HuH-7 (cell line): Measurements from ENCODE around the gene DNAJC17.
A peak's percentile ranks its signal among the peaks of the same experiment; 100 is the strongest.

Experiments used
- DNase-seq: peaks from one replicate; pipeline ENCODE4 v3.0.0; 2011; ENCODE audit warnings: low spot score

The DNAJC17 gene

GRCh38 chr15:40766906-40767837 is 40.1 kb downstream of the DNAJC17 start:
- no peak for DNase-seq

DNA sequence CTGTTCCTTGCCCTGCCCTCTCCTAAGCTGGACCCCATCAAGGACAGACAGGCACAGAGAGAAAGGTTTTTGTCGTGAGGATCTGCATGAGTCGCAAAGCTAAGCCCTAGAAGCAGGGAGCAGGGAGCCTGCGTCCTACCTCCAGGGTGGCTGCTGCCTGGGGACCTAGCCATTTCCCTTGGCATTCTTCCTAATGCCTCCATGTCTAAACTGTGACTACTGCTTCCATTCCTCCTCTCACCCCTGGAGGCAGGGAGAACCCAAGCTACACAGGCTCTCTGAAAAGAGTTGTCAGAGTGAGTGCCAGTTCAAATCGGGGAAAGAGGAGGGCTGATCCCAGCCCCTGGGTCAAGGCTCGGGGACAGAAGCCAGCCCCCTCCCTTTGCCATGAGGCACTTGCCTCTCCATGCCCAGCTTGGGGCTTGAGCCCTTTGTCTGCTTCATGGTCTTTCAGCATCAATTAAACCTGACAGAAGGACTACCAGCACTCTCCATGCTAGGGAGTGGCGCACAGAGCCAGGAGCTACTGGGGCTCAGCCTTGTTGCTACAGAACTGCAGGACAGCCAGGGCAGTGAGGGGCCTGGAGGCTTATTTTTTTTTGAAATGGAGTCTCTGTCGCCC is 41.0 kb downstream of the DNAJC17 start:
- DNase-seq: no peak

GRCh38 chr15:40764629-40765103 is 42.6 kb downstream of the DNAJC17 start:
- no peak for DNase-seq

- peak; percentile 85 for DNase-seq
Observed at GRCh38 chr15:40763801-40764628, 43.3 kb downstream of the DNAJC17 start, which contains the start of gene GCHFR. Gene GCHFR (plus strand): TSS chr15:40764068. CDS start chr15:40764181, 113 bp downstream.

- DNase-seq: peak; percentile 88
Observed at GRCh38 chr15:40762919-40763800, 44.1 kb downstream of the DNAJC17 start.

DNA sequence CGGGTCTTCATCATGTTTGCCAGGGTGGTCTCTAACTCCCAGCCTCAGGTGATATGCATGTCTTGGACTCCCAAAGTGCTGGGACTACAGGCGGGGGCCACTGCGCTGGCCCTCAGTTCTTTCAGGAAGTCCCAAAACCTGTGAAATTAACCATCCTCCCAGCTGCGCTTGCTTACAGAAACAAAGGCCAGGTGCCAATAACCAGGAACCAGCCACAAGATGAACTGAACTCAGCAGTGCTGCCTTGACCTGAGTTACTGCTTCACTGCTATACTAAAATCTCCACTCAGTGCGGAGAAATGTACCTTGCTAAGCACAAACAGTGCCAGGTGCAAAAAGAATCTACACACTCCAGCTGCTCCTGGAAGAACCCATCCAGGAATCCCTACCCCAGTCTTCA is 47.3 kb downstream of the DNAJC17 start:
- DNase-seq: no peak

DNA sequence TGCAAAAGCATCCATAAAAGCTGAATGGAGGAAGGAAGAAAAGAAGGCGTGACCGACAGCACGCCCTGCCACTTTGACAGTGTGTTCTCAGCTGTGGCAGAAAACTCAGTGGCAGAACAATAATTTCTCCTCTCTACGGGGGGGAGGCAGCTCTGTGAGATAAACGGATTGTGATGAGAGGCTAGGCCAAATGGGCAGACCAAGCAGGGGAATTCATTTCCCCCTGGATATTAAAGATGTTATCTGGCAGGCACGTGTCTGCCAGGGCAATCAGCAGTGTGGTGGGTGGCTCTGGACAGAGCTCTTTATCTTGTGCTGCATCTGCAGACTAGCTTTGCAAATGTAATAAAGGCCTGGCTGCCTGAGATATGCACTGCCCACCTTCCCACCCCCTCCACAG is 50.3 kb downstream of the DNAJC17 start:
- DNase-seq: no peak

DNA sequence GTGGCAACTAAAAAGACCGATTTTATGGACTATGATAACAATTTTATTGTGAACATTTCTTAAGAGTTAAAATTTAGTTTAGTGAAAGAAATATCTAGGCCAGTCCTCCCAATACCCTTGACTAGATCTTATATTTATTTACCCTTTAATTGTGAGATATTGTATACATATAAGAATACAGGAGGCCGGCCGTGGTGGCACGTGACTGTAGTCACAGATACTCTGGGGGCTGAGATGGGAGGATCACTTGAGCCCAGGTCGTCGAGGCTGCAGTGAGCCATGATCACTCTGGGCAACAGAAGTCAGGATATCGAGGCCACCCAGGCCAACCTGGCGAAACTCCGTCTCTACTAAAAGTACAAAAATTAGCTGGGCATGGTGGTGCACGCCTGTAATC is 51.5 kb downstream of the DNAJC17 start:
- DNase-seq: no peak

GRCh38 chr15:40754883-40755811 is 52.1 kb downstream of the DNAJC17 start, which contains the start of gene RMDN3:
Gene RMDN3 (minus strand): TSS chr15:40755254. CDS start chr15:40754783, 471 bp downstream.
- DNase-seq: peak; percentile 75

- DNase-seq: no peak
Observed at GRCh38 chr15:40754574-40754882, 52.7 kb downstream of the DNAJC17 start.

DNA sequence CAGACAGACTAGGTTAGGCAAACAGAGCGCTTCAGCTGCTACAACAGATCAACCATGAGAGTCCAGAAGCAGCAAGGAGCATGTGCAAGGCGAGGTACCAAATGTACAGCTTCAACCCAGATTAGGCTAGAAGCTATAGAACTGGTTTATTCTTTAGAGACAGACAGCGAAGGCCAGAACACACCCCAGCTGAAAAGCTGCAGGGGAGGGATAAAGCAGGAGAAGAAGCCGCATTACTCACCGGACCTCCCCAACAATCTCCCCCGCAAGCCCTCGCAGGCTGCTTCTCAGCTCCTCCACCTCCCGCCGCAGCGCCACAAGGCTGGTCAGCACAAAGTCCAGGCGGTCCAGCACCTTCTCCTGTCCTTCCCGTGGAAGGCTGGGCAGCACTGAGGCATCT is 55.5 kb downstream of the DNAJC17 start:
- no peak for DNase-seq

- DNase-seq: no peak
Observed at GRCh38 chr15:40750885-40751284, 56.4 kb downstream of the DNAJC17 start.

DNA sequence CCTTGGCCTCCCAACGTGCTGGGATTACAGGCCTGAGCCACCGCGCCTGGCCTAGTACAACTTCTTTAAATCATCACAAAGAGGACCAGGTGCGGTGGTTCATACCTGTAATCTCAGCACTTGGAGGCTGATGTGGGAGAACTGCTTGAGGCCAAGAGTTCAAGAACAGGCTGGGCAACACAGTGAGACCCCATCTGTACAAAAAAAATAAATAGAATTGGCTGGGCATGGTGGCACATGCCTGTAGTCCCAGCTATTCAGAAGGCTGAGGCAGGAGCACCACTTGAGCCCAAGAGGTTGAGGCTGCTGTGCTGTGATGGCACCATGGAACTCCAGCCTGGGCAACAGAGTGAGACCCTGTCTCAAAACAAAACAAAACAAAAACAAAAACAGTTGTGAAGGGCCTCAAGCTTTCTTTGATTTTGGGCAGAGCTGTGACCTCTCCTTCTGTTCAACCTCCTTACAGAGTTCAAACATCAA is 58.1 kb downstream of the DNAJC17 start:
- no peak for DNase-seq

- DNase-seq: no peak
Observed at GRCh38 chr15:40747685-40748631, 59.3 kb downstream of the DNAJC17 start.

GRCh38 chr15:40746916-40747418 is 60.3 kb downstream of the DNAJC17 start:
- no peak for DNase-seq

- DNase-seq: no peak
Observed at GRCh38 chr15:40744815-40745152, 62.5 kb downstream of the DNAJC17 start.

DNA sequence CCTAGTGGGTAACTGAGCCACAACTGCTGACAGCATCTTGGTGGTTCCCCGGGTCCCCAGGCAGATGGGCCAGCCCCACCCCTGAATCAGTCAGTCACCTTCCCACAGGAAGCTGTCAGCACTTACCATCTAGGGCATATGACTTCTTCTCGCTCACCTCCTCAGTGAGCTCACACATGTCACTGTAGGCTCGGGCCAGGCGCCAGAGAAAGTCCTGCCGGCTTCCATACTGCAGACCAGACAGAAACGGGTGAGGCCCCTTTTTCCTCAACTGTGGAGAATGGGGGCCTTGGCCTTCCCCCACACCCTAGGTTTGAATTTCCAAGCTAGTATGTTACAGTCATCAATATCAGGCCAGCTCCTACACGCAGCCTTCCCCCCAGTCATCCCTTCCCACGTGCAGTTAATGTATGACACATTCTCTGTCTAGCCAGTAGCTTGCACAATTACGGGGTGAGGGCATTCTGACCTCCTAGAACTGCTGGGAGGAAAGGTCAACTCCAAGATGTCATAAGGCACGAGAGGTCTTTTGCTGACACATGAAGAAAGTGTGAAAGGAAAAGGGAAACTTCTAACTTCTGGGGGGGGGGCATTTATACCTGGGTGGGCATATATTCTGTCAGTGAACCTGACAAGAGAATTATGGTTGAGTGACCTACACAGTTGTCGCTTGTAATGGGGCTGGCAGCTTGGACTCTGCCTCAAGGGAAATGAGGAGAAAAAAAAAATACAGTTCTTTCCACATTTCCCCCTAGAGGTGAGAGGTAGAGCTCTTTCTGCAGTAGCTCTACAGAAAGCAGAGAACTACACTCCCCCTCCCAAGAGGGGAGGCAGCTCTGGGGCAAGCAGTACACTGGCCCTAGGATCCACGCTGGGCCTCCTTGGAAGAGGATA is 63.1 kb downstream of the DNAJC17 start:
- no peak for DNase-seq

DNA sequence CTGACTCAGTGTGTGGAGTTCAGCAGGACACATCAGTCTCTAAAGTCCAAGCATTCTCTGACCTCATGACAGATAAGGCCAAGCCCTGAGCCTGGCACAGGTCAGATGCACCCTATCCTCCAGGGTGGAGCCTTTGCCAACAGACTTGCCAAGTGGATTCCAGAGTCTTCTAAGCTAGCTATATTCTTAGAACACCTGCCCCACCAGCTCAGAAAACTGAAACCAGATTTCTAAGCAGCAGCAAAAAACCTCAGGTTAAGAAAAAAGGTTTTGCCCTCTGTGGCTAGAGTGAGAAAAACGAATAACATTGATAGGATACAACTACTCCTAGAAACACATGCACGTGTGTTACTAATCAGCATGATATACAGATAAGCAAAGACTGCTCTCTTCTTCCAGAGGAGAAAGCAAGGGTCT is 63.8 kb downstream of the DNAJC17 start:
- no peak for DNase-seq
